Measurements from ENCODE around the gene VWA3A. TPM values are rescaled to one million over a fixed set of nuclear protein-coding genes. Genes with fewer than 3 reads are reported as not detected.

The VWA3A gene
- total and polyA plus RNA-seq, 2 experiments from 2014 or later = 0.45 TPM; not detected in 1

- no peak for TF ChIP-seq NANOG (IDR thresholded peaks at IDR 0.05; ENCODE audit: borderline replicate concordance)
- no peak for TF ChIP-seq ZNF331 (CRISPR knock-in tag; IDR thresholded peaks at IDR 0.05; ENCODE audit: low read depth)
- TF ChIP-seq STAT1 (IDR thresholded peaks at IDR 0.05; ENCODE audit: unreplicated experiment) = no peak
- TF ChIP-seq JUNB (IDR thresholded peaks at IDR 0.05; ENCODE audit: unreplicated experiment) = no peak
- TF ChIP-seq EZH2 (IDR thresholded peaks at IDR 0.05; ENCODE audit: low read depth, unreplicated experiment) = no peak
- TF ChIP-seq EZH2phosphoT487 (IDR thresholded peaks at IDR 0.05; ENCODE audit: unreplicated experiment) = no peak
- TF ChIP-seq CREB1 (CRISPR knock-in tag; IDR thresholded peaks at IDR 0.05; ENCODE audit: low read depth) = no peak
- TF ChIP-seq ZNF114 (CRISPR knock-in tag; IDR thresholded peaks at IDR 0.05) = no peak
- TF ChIP-seq REST (IDR thresholded peaks at IDR 0.05; ENCODE audit: unreplicated experiment) = no peak
- TF ChIP-seq CTCF (conservative IDR thresholded peaks at IDR 0.05; ENCODE audit: low read depth in 2 of 2) = no peak
- TF ChIP-seq ETS1 (IDR thresholded peaks at IDR 0.05) = no peak
These were observed 3.7 kb upstream of the VWA3A start (continued) for GRCh38 chr16:22088642-22089041.

- DNase-seq (ENCODE audit: low spot score) (no peak), ATAC-seq (no peak)
- Mint-ChIP-seq H3K9me3 (no peaks in the 10 kb centered on the region), H3K4me3 (no peak overlapping the region), H3K27me3 (ENCODE audit: insufficient read depth, low read depth, poor library complexity) (no peaks in the 10 kb centered on the region), H3K27ac (no peak overlapping the region), H3K36me3 (ENCODE audit: low read depth) (no peaks in the 10 kb centered on the region), H3K4me1 (peaks cover 9% of the 10 kb centered on the region)
- H3K27me3 ChIP-seq (ENCODE audit: insufficient read depth) = no peaks in the 10 kb centered on the region
- no peak overlapping the region for H3K4me2 ChIP-seq
- H3K9me2 ChIP-seq (ENCODE audit: insufficient read depth) = peaks cover 10% of the 10 kb centered on the region; the same call in 1 of the 2 replicates
- no peak overlapping the region for H3K4me3 ChIP-seq
- peaks cover 11% of the 10 kb centered on the region; the same call in 1 of the 2 replicates for H3K4me1 ChIP-seq (ENCODE audit: insufficient read depth)
- H3K36me3 ChIP-seq (ENCODE audit: insufficient read depth) = no peaks in the 10 kb centered on the region
- H3F3A ChIP-seq (replicated peaks; ENCODE audit: low read depth) = no peaks in the 10 kb centered on the region
- H3K27ac ChIP-seq (ENCODE audit: low read depth) = no peak overlapping the region
- H2AFZ ChIP-seq = no peak overlapping the region
- TF ChIP-seq ZNF462 (CRISPR knock-in tag; IDR thresholded peaks at IDR 0.05) (no peak), EZH2 (IDR thresholded peaks at IDR 0.05; ENCODE audit: low read depth, unreplicated experiment) (no peak)
- no peaks in the 10 kb centered on the region for H4K20me1 ChIP-seq (replicated peaks; ENCODE audit: insufficient read depth)
- H3K79me2 ChIP-seq (replicated peaks; ENCODE audit: insufficient read depth) = no peaks in the 10 kb centered on the region
These were observed 2.4 kb upstream of the VWA3A start for GRCh38 chr16:22089910-22090309.
